Prostate gland (tissue), 2 donors: ENCODE measurements around the gene NMD3.

Source experiments
- POLR2A ChIP-seq: fragments of 450-650 bp; IDR thresholded peaks from one replicate; pipeline ENCODE4 v1.6.1; 2016; ENCODE audit warnings: antibody characterized with exemption, mild to moderate bottlenecking
- POLR2AphosphoS5 ChIP-seq: sonication (generic); formaldehyde crosslinking; IDR thresholded peaks from one replicate; pipeline ENCODE4 v1.6.1; 2017; ENCODE audit warnings: antibody characterized with exemption
- TF ChIP-seq, protein P1 (sequence below), 4 experiments: fragments of 200-600 bp in 2 of 4; fragments of 450-650 bp in 2 of 4; sonication (generic) in 2 of 4; IDR thresholded peaks; 1 replicate in 3 of 4; 2 replicates in 1 of 4; pipeline ENCODE4 v1.5.1; 2016 to 2019; ENCODE audit warnings: antibody characterized with exemption in 4 of 4, mild to moderate bottlenecking in 2 of 4, moderate library complexity in 2 of 4

DNA sequence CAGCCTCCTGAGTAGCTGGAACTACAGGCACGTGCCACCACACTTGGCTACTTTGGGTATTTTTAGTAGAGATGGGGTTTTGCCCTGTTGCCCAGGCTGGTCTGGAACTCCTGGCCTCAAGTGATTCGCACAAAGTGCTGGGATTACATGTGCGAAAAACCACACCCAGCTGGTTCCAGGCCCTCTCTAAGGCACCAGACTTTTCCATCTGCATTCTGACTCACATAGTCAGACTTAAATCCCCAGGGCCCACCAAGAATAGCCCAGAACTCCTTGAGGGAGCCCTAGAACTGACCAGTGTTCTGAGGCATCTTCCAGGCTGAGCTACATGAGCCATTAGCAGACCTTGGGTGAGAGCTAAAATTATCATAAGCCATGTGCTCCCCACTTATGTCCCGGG is 68.1 kb downstream of the NMD3 start:
- TF ChIP-seq, protein P1, sequence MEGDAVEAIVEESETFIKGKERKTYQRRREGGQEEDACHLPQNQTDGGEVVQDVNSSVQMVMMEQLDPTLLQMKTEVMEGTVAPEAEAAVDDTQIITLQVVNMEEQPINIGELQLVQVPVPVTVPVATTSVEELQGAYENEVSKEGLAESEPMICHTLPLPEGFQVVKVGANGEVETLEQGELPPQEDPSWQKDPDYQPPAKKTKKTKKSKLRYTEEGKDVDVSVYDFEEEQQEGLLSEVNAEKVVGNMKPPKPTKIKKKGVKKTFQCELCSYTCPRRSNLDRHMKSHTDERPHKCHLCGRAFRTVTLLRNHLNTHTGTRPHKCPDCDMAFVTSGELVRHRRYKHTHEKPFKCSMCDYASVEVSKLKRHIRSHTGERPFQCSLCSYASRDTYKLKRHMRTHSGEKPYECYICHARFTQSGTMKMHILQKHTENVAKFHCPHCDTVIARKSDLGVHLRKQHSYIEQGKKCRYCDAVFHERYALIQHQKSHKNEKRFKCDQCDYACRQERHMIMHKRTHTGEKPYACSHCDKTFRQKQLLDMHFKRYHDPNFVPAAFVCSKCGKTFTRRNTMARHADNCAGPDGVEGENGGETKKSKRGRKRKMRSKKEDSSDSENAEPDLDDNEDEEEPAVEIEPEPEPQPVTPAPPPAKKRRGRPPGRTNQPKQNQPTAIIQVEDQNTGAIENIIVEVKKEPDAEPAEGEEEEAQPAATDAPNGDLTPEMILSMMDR (IDR thresholded peaks at IDR 0.05), result no peak
- no peak for TF ChIP-seq POLR2AphosphoS5
- TF ChIP-seq POLR2A, result no peak
